Suprapubic skin (tissue), 3 donors: ENCODE measurements around the gene FRMD1.

Experiments used
- POLR2A ChIP-seq, 2 donors: fragments of 450-650 bp; IDR thresholded peaks; one replicate each; pipeline ENCODE4 v1.6.1; 2017; ENCODE audit warnings: antibody characterized with exemption in 2 of 2, mild to moderate bottlenecking in 2 of 2, moderate library complexity in 2 of 2
- TF ChIP-seq, protein P1 (sequence below), 2 donors: fragments of 200-600 bp in 1 of 2; fragments of 450-650 bp in 1 of 2; sonication (generic) in 1 of 2; IDR thresholded peaks; one replicate each; pipeline ENCODE4 v1.5.1; 2016 to 2019; ENCODE audit warnings: antibody characterized with exemption in 2 of 2, mild to moderate bottlenecking in 1 of 2, moderate library complexity in 1 of 2

DNA sequence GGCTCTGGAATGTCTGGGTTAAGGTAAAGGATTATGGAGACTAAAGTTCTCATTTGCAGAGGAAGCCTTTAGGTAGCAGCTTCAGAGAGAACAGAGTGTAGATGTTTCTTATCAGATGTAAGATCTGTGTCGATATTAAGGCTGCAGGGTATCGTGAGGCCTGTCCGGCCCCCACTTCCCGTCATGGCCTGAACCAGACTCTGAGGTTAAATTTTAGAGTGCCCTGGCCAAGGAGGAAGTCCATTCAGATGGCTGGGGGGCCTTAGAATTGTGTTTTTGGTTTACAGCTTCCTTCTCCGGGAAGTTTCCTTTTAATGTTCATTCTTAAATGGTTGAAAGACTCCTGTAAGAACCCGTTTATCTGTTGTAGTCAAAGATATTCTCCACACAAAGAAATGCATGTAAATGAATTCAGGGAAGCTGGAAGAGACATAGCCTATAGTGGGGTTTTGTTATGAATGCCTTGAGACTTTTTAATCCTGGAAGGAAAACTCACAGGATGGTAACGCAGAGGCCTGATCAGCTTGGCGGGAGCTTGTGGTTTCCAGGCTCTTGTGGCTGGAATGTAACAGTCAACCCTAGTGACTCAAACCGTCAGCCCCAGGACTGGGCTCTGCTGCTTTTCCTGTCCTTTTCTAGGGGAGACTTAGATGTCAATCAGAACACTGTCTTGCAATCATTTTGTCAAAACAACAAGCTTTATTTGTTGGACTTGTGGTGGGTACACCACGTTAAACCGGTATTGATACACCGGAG lies 46.8 kb downstream of the FRMD1 start:
- no peak for TF ChIP-seq POLR2A (IDR thresholded peaks at IDR 0.05)
- TF ChIP-seq, protein P1, sequence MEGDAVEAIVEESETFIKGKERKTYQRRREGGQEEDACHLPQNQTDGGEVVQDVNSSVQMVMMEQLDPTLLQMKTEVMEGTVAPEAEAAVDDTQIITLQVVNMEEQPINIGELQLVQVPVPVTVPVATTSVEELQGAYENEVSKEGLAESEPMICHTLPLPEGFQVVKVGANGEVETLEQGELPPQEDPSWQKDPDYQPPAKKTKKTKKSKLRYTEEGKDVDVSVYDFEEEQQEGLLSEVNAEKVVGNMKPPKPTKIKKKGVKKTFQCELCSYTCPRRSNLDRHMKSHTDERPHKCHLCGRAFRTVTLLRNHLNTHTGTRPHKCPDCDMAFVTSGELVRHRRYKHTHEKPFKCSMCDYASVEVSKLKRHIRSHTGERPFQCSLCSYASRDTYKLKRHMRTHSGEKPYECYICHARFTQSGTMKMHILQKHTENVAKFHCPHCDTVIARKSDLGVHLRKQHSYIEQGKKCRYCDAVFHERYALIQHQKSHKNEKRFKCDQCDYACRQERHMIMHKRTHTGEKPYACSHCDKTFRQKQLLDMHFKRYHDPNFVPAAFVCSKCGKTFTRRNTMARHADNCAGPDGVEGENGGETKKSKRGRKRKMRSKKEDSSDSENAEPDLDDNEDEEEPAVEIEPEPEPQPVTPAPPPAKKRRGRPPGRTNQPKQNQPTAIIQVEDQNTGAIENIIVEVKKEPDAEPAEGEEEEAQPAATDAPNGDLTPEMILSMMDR (IDR thresholded peaks at IDR 0.05), result no peak
